ENCODE measurements around the gene ETV4.

Gene ETV4

GRCh38 chr17:43583332-43583731 is 37.2 kb upstream of the ETV4 start:
- Histone ChIP-seq H3K4me2 (ENCODE audit: low read length, poor library complexity, severe bottlenecking) (no peak overlapping the region), H3K36me3 (ENCODE audit: control insufficient read depth in 1 of 2, insufficient read depth in 2 of 2, low read depth in 1 of 2, low read length in 2 of 2) (no peaks in the 10 kb centered on the region), H3K4me1 (ENCODE audit: control insufficient read depth, insufficient read depth, low read depth, low read length) (peaks cover 18% of the 10 kb centered on the region), H2BK120ac (ENCODE audit: low read depth, low read length) (no peak overlapping the region), H3K4me3 (ENCODE audit: insufficient read depth in 1 of 2, low read depth in 1 of 2, low read length in 2 of 2) (no peak overlapping the region), H3K23ac (ENCODE audit: low read length in 2 of 2) (no peak overlapping the region), H4K91ac (ENCODE audit: low read length) (no peak overlapping the region), H3K79me1 (replicated peaks; ENCODE audit: low read length, poor library complexity, severe bottlenecking) (no peaks in the 10 kb centered on the region), H2BK15ac (ENCODE audit: low read depth, poor library complexity, severe bottlenecking) (no peak overlapping the region), H2AK5ac (ENCODE audit: low read length, severe bottlenecking) (no peak overlapping the region), H4K8ac (ENCODE audit: low read length) (no peak overlapping the region), H3K4ac (ENCODE audit: low read depth in 1 of 2, low read length in 2 of 2) (no peak overlapping the region), H3K14ac (ENCODE audit: low read length in 2 of 2) (no peak overlapping the region), H2BK5ac (ENCODE audit: low read depth, low read length, poor library complexity, severe bottlenecking) (no peak overlapping the region), H3K27me3 (ENCODE audit: control insufficient read depth in 1 of 2, insufficient read depth in 1 of 2, low read length in 2 of 2) (peaks cover 16 to 34% of the 10 kb centered on the region in 2 experiments), H3K9ac (ENCODE audit: low read length) (no peak overlapping the region), H3K9me3 (ENCODE audit: control insufficient read depth, low read length) (no peaks in the 10 kb centered on the region), H3K18ac (ENCODE audit: low read depth in 1 of 2, low read length in 2 of 2) (no peak overlapping the region), H3K27ac (ENCODE audit: low read length, poor library complexity, severe bottlenecking) (no peak overlapping the region), H2AFZ (ENCODE audit: low read depth, low read length) (no peak overlapping the region), H2BK12ac (ENCODE audit: low read length in 2 of 2) (no peak overlapping the region)
- DNase-seq: no peak
- WGBS: 88% methylated on average over 7 of the region's 7 CpGs

DNA sequence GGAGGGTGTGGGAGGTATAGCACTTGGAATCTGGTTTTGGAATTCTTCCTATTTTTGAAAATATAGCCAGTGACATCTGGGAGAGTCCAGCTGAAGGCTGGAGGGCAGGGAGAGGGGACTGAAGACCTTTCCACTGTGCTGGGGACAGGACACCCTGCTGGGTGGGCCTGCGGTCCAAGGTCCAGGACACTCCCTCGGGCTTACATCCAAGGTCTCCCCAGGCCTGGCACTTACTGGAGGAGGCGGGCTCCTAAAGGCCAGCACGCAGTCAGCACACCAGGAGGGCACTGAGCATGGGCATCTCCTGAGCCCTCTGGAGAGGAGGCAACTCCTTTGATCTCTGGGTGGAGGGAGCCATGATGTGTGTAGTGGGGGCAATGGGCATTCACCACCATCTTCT is 35.5 kb upstream of the ETV4 start:
- H3K27ac ChIP-seq (ENCODE audit: low read length, poor library complexity, severe bottlenecking): no peak overlapping the region
- no peak overlapping the region for H2BK5ac ChIP-seq (ENCODE audit: low read depth, low read length, poor library complexity, severe bottlenecking)
- H3K4me2 ChIP-seq (ENCODE audit: low read length, poor library complexity, severe bottlenecking): no peak overlapping the region
- peaks cover 20% of the 10 kb centered on the region for H3K4me1 ChIP-seq (ENCODE audit: control insufficient read depth, insufficient read depth, low read depth, low read length)
- no peak overlapping the region for H2BK15ac ChIP-seq (ENCODE audit: low read depth, poor library complexity, severe bottlenecking)
- peak overlapping the region; percentile 82 for H4K91ac ChIP-seq (ENCODE audit: low read length)
- no peak overlapping the region for H3K18ac ChIP-seq (ENCODE audit: low read depth in 1 of 2, low read length in 2 of 2)
- H3K9ac ChIP-seq (ENCODE audit: low read length): no peak overlapping the region
- DNase-seq: no peak
- peaks cover 20 to 39% of the 10 kb centered on the region in 2 experiments for H3K27me3 ChIP-seq (ENCODE audit: control insufficient read depth in 1 of 2, insufficient read depth in 1 of 2, low read length in 2 of 2)
- H3K79me1 ChIP-seq (replicated peaks; ENCODE audit: low read length, poor library complexity, severe bottlenecking): no peaks in the 10 kb centered on the region
- no peak overlapping the region for H2BK120ac ChIP-seq (ENCODE audit: low read depth, low read length)
- H3K23ac ChIP-seq (ENCODE audit: low read length in 2 of 2): no peak overlapping the region
- H4K8ac ChIP-seq (ENCODE audit: low read length): no peak overlapping the region
- H3K4me3 ChIP-seq (ENCODE audit: insufficient read depth in 1 of 2, low read depth in 1 of 2, low read length in 2 of 2): no peak overlapping the region
- H3K36me3 ChIP-seq (ENCODE audit: control insufficient read depth in 1 of 2, insufficient read depth in 2 of 2, low read depth in 1 of 2, low read length in 2 of 2): no peaks in the 10 kb centered on the region
- no peak overlapping the region for H2AK5ac ChIP-seq (ENCODE audit: low read length, severe bottlenecking)
- 95% methylated on average over 4 of the region's 4 CpGs for WGBS
- H3K9me3 ChIP-seq (ENCODE audit: control insufficient read depth, low read length): no peaks in the 10 kb centered on the region
- no peak overlapping the region for H2AFZ ChIP-seq (ENCODE audit: low read depth, low read length)
- peak overlapping the region in 1 of 2 experiments; percentile 6 for H3K14ac ChIP-seq (ENCODE audit: low read length in 2 of 2)
- H3K4ac ChIP-seq (ENCODE audit: low read depth in 1 of 2, low read length in 2 of 2): no peak overlapping the region
- no peak overlapping the region for H2BK12ac ChIP-seq (ENCODE audit: low read length in 2 of 2)

DNA sequence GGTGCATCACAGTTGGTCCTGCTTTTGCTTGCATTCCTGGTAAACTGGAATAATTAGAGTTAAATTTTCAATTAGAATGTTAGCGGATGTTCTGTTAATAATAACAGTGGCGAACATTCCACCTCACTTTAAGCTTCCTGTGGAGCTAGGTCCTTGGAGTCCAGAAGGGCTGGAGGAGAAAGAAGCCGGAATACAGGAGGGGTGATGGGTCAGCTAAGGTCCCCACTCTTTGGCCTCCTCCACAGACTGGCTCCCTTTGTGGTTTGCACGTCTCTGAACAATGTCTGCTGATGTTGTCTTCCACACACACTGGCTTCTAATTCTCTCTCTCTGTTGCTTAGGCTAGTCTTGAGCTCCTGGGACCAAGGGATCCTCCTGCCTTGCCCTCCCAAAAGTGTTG is 35.0 kb upstream of the ETV4 start:
- Histone ChIP-seq H3K18ac (ENCODE audit: low read depth in 1 of 2, low read length in 2 of 2) (no peak overlapping the region), H3K23ac (ENCODE audit: low read length in 2 of 2) (no peak overlapping the region), H3K27me3 (ENCODE audit: control insufficient read depth in 1 of 2, insufficient read depth in 1 of 2, low read length in 2 of 2) (peaks cover 20 to 39% of the 10 kb centered on the region in 2 experiments), H2BK15ac (ENCODE audit: low read depth, poor library complexity, severe bottlenecking) (no peak overlapping the region), H3K36me3 (ENCODE audit: control insufficient read depth in 1 of 2, insufficient read depth in 2 of 2, low read depth in 1 of 2, low read length in 2 of 2) (no peaks in the 10 kb centered on the region), H3K4me2 (ENCODE audit: low read length, poor library complexity, severe bottlenecking) (no peak overlapping the region), H3K14ac (ENCODE audit: low read length in 2 of 2) (no peak overlapping the region), H2AFZ (ENCODE audit: low read depth, low read length) (no peak overlapping the region), H4K8ac (ENCODE audit: low read length) (no peak overlapping the region), H2BK5ac (ENCODE audit: low read depth, low read length, poor library complexity, severe bottlenecking) (no peak overlapping the region), H3K27ac (ENCODE audit: low read length, poor library complexity, severe bottlenecking) (no peak overlapping the region), H3K9ac (ENCODE audit: low read length) (no peak overlapping the region), H3K9me3 (ENCODE audit: control insufficient read depth, low read length) (no peaks in the 10 kb centered on the region), H4K91ac (ENCODE audit: low read length) (no peak overlapping the region), H3K4me3 (ENCODE audit: insufficient read depth in 1 of 2, low read depth in 1 of 2, low read length in 2 of 2) (no peak overlapping the region), H3K4me1 (ENCODE audit: control insufficient read depth, insufficient read depth, low read depth, low read length) (peaks cover 20% of the 10 kb centered on the region), H2BK120ac (ENCODE audit: low read depth, low read length) (no peak overlapping the region), H2BK12ac (ENCODE audit: low read length in 2 of 2) (no peak overlapping the region), H3K4ac (ENCODE audit: low read depth in 1 of 2, low read length in 2 of 2) (no peak overlapping the region), H2AK5ac (ENCODE audit: low read length, severe bottlenecking) (no peak overlapping the region), H3K79me1 (replicated peaks; ENCODE audit: low read length, poor library complexity, severe bottlenecking) (no peaks in the 10 kb centered on the region)
- WGBS: 72% methylated on average over 4 of the region's 4 CpGs
- DNase-seq: no peak

DNA sequence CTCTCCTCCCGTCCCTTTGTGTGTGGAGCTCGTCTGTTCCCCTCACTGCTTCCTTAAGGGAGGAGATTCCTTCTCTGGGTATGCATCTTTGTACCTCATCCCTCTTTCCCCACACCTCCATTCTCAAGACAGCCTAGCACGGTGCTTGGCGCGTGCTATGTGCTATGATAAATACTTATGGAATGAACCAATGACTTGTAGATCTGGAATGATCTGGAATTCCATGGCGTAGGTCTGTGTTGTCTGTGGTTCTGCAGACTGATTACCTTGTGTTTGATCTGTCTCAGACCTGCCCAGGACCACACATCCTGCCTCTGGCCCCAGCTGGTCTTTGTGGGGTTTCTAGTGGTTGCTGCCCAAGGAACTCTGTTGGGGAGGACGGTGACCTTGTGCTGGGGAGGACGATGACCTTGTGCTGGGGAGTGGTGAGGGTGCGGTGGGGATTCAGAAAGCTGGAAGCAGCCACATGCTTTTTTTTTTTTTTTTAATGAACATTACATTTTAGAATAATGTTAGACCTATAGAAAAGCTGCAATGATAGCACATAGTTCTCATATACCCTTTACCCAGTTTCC is 33.5 kb upstream of the ETV4 start:
- H2BK120ac ChIP-seq (ENCODE audit: low read depth, low read length): no peak overlapping the region
- no peak overlapping the region for H3K9ac ChIP-seq (ENCODE audit: low read length)
- H2BK5ac ChIP-seq (ENCODE audit: low read depth, low read length, poor library complexity, severe bottlenecking): no peak overlapping the region
- H2AK5ac ChIP-seq (ENCODE audit: low read length, severe bottlenecking): no peak overlapping the region
- no peak overlapping the region for H2AFZ ChIP-seq (ENCODE audit: low read depth, low read length)
- H3K14ac ChIP-seq (ENCODE audit: low read length in 2 of 2): no peak overlapping the region
- H2BK12ac ChIP-seq (ENCODE audit: low read length in 2 of 2): peak overlapping the region in 1 of 2 experiments; percentile 1
- H4K8ac ChIP-seq (ENCODE audit: low read length): no peak overlapping the region
- WGBS: 36% methylated on average over 7 of the region's 9 CpGs
- no peak overlapping the region for H3K23ac ChIP-seq (ENCODE audit: low read length in 2 of 2)
- H3K18ac ChIP-seq (ENCODE audit: low read depth in 1 of 2, low read length in 2 of 2): no peak overlapping the region
- no peak overlapping the region for H2BK15ac ChIP-seq (ENCODE audit: low read depth, poor library complexity, severe bottlenecking)
- H3K4me3 ChIP-seq (ENCODE audit: insufficient read depth in 1 of 2, low read depth in 1 of 2, low read length in 2 of 2): no peak overlapping the region
- H3K4me2 ChIP-seq (ENCODE audit: low read length, poor library complexity, severe bottlenecking): no peak overlapping the region
- H3K36me3 ChIP-seq (ENCODE audit: control insufficient read depth in 1 of 2, insufficient read depth in 2 of 2, low read depth in 1 of 2, low read length in 2 of 2): no peaks in the 10 kb centered on the region
- H4K91ac ChIP-seq (ENCODE audit: low read length): no peak overlapping the region
- H3K4me1 ChIP-seq (ENCODE audit: control insufficient read depth, insufficient read depth, low read depth, low read length): peaks cover 20% of the 10 kb centered on the region
- peak; percentile 75 for DNase-seq
- peaks cover 34 to 42% of the 10 kb centered on the region in 2 experiments for H3K27me3 ChIP-seq (ENCODE audit: control insufficient read depth in 1 of 2, insufficient read depth in 1 of 2, low read length in 2 of 2)
- H3K79me1 ChIP-seq (replicated peaks; ENCODE audit: low read length, poor library complexity, severe bottlenecking): no peaks in the 10 kb centered on the region
- peak overlapping the region; percentile 23 for H3K27ac ChIP-seq (ENCODE audit: low read length, poor library complexity, severe bottlenecking)
- H3K4ac ChIP-seq (ENCODE audit: low read depth in 1 of 2, low read length in 2 of 2): no peak overlapping the region
- H3K9me3 ChIP-seq (ENCODE audit: control insufficient read depth, low read length): no peaks in the 10 kb centered on the region
